Ascending aorta (tissue), 2 donors: Measurements from ENCODE around the gene GGTLC2. TPM values are rescaled to one million over a fixed set of nuclear protein-coding genes. Genes with fewer than 3 reads are reported as not detected.
"Not testable (repeated sequence)": the region's sequence is repeated elsewhere in the genome, so short reads cannot be mapped to it uniquely, and the experiment has no call there.

ENCODE experiments used
- DNase-seq, 2 donors: peaks; one replicate each; pipeline ENCODE4 v3.0.0-alpha.2; 2019; ENCODE audit warnings: low spot score in 2 of 2
- H3K27ac ChIP-seq, 2 donors: fragments of 200-600 bp; sonication (generic); one replicate each; pipeline ENCODE4 v1.5.1; 2016 to 2017; ENCODE audit warnings: mild to moderate bottlenecking in 1 of 2
- H3K27me3 ChIP-seq: fragments of 200-600 bp; sonication (generic); one replicate; pipeline ENCODE4 v1.5.1; 2017
- H3K36me3 ChIP-seq, 2 donors: fragments of 200-600 bp; sonication (generic); one replicate each; pipeline ENCODE4 v1.5.1; 2016
- H3K4me1 ChIP-seq, 2 donors: fragments of 200-600 bp; sonication (generic); one replicate each; pipeline ENCODE4 v1.5.1; 2016 to 2017; ENCODE audit warnings: mild to moderate bottlenecking in 1 of 2
- H3K4me3 ChIP-seq, 2 donors: fragments of 200-600 bp; sonication (generic); one replicate each; pipeline ENCODE4 v1.5.1; 2016 to 2017; ENCODE audit warnings: mild to moderate bottlenecking in 1 of 2
- H3K9me3 ChIP-seq, 2 donors: fragments of 200-600 bp; sonication (generic); one replicate each; pipeline ENCODE4 v1.5.1; 2016
- intact Hi-C: fragments of 100-400 bp; cut with DNase I; formaldehyde crosslinking; loops from one replicate; pipeline ENCODE4 v1.15.1; 2023
- total RNA-seq: library from RNA; depleted of rRNA; stranded (reverse); fragments of >200 nt; gene quantifications from one replicate; pipeline ENCODE4 v1.1.0, GENCODE V29; 2016
- TF ChIP-seq, protein P1 (sequence below), 3 experiments: fragments of 200-600 bp in 2 of 3; fragments of 450-650 bp in 1 of 3; sonication (generic) in 2 of 3; IDR thresholded peaks; one replicate each; pipeline ENCODE4 v1.5.1; 2016 to 2019; ENCODE audit warnings: antibody characterized with exemption in 3 of 3, mild to moderate bottlenecking in 1 of 3, moderate library complexity in 1 of 3

The GGTLC2 gene
- total RNA-seq, 1 donor from 2014 or later = not detected

DNA sequence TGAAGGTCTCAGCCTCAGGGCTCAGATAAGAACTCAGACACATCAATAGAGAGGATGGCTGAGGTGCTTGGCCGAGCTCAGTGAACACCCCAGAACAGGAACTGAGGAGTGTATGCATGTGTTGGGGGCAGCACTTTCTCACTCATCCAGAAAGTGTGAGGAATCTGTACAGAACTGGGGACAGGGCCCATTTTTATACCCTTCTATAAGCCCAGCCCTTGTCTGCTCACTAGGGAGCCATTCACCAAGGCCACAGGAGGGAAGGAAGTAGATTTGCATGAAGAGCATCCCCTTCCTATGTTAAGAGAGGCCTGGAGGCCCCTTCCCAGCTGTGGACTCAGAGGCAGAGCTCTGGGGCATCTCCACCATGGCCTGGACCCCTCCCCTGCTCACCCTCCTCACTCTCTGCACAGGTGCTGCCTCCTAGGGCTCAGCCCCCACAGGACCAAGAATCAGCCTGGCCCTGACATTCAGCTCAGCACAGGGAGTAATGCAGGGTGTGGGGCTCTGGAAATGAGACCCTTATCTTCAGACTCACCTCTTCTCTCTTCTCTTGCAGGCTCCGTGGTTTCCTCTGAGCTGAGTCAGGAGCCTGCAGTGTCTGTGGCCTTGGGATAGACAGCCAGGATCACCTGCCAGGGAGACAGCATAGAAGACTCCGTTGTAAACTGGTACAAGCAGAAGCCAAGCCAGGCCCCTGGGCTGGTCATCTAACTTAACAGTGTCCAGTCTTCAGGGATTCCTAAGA, 39.9 kb upstream of the GGTLC2 start:
- H3K36me3 ChIP-seq = no peaks in the 10 kb centered on the region
- TF ChIP-seq, protein P1, sequence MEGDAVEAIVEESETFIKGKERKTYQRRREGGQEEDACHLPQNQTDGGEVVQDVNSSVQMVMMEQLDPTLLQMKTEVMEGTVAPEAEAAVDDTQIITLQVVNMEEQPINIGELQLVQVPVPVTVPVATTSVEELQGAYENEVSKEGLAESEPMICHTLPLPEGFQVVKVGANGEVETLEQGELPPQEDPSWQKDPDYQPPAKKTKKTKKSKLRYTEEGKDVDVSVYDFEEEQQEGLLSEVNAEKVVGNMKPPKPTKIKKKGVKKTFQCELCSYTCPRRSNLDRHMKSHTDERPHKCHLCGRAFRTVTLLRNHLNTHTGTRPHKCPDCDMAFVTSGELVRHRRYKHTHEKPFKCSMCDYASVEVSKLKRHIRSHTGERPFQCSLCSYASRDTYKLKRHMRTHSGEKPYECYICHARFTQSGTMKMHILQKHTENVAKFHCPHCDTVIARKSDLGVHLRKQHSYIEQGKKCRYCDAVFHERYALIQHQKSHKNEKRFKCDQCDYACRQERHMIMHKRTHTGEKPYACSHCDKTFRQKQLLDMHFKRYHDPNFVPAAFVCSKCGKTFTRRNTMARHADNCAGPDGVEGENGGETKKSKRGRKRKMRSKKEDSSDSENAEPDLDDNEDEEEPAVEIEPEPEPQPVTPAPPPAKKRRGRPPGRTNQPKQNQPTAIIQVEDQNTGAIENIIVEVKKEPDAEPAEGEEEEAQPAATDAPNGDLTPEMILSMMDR (IDR thresholded peaks at IDR 0.05) = no peak
- no peaks in the 10 kb centered on the region for H3K4me1 ChIP-seq
- H3K9me3 ChIP-seq = no peaks in the 10 kb centered on the region
- intact Hi-C loops = no loop called here
- H3K4me3 ChIP-seq = no peak overlapping the region
- H3K27ac ChIP-seq = no peak overlapping the region
- H3K27me3 ChIP-seq = no peaks in the 10 kb centered on the region
- DNase-seq = no peak

DNA sequence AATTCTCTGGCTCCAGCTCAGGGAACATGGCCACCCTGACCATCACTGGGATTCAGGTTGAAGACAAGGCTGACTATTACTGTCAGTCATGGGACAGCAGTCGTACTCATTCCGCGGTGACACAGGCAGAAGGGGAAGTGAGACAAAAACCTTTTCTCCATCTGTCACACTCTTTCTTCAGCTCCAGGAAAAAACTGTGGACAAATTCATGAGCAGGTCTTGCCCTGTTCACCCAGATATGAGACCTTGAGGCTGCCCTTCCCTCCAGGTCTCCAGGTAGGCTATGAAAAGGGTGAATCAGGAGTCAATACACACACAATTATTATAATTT, 39.4 kb upstream of the GGTLC2 start:
- intact Hi-C loops = no loop called here
- Histone ChIP-seq H3K27me3 (no peaks in the 10 kb centered on the region), H3K27ac (no peak overlapping the region), H3K36me3 (no peaks in the 10 kb centered on the region), H3K4me3 (no peak overlapping the region), H3K9me3 (no peaks in the 10 kb centered on the region), H3K4me1 (no peaks in the 10 kb centered on the region)
- DNase-seq = no peak
- TF ChIP-seq, protein P1 (IDR thresholded peaks at IDR 0.05) = no peak

DNA sequence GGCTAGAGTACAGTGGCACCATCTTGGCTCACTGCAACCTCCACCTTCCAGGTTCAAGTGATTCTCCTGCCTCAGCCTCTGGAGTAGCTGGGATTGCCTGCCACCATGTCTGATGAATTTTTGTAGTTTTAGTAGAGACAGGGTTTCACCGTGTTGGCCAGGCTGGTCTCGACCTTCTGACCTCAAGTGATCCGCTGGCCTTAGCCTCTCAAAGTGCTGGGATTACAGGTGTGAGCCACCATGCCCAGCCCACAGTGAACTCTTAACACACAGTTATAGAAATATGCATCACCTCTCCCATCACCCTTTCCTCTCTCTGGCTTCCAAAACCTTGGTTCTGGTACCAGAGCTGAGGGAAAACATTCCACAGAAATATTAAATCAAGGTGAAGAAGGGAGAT, 36.4 kb upstream of the GGTLC2 start:
- H3K9me3 ChIP-seq, H3K4me3 ChIP-seq, H3K27me3 ChIP-seq, H3K36me3 ChIP-seq, intact Hi-C loops, H3K4me1 ChIP-seq, DNase-seq, H3K27ac ChIP-seq: not testable (repeated sequence)

DNA sequence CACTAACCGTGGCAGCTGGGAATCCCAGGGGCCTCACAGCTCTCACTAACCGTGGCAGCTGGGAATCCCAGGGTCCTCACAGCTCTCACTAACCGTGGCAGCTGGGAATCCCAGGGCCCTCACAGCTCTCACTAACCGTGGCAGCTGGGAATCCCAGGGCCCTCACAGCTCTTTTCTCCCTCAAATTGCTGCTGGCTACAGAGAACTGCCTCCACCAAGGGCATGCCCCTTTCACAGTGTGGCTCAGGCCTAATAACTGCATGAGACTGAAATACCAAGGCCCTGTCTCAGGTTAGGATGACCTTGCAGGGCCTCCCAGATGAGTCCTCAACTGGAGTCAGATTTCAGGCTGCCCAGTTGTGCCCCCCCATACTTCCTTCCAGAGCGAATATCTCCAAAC, 35.1 kb upstream of the GGTLC2 start:
- intact Hi-C loops = no loop called here
- H3K36me3 ChIP-seq = no peaks in the 10 kb centered on the region

DNA sequence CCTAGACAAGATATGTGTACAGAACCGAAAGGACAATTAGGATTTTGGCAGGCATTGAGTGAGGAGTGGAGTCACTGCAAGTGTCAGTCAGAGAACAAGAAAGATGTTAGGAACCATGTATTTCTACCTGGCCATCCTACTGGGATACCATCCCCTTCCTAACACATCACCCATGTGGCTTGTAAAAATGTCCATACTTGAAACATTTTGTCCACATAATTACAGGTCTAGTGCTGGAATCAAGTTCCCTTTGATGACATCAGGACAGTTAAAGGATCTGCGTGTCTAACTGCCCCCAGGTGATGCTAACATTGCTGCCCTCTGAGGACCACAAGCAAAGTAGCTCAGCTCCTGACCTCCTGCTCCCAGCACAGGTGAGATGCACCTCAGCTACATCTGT, 31.9 kb upstream of the GGTLC2 start:
- Histone ChIP-seq H3K9me3 (no peaks in the 10 kb centered on the region), H3K36me3 (no peaks in the 10 kb centered on the region), H3K27me3 (no peaks in the 10 kb centered on the region), H3K4me3 (no peak overlapping the region), H3K27ac (no peak overlapping the region), H3K4me1 (no peaks in the 10 kb centered on the region)
- intact Hi-C loops = no loop called here
- TF ChIP-seq, protein P1 (IDR thresholded peaks at IDR 0.05) = no peak
- DNase-seq = no peak

More for the DNA sequence above, 35.1 kb upstream of the GGTLC2 start:
- Histone ChIP-seq H3K27me3 (no peaks in the 10 kb centered on the region), H3K9me3 (no peaks in the 10 kb centered on the region), H3K4me1 (no peaks in the 10 kb centered on the region), H3K27ac (no peak overlapping the region), H3K4me3 (no peak overlapping the region)
- no peak for DNase-seq
- TF ChIP-seq, protein P1 (IDR thresholded peaks at IDR 0.05) = no peak

DNA sequence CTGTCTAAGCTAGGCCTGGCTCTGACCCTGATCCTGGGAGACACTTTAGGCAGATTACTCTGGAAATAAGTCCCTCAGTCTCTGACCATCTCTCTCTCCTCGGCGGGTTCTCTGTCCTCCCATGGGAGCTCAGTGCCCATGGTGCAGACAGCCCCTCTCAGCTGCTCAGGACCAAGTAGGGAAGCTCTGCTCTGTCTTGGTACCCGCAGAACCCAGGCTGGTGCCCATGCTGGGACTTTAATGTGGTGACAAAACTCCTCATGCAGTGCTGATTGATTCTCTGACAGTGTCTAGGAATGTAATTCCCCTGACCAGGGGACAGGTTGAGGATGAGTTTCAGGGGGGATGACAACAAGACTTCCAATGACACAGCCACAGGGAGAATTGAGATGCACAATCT, 30.3 kb upstream of the GGTLC2 start:
- no peaks in the 10 kb centered on the region for H3K9me3 ChIP-seq
- TF ChIP-seq, protein P1 (IDR thresholded peaks at IDR 0.05) = no peak
- H3K36me3 ChIP-seq = no peaks in the 10 kb centered on the region
- H3K4me3 ChIP-seq = no peak overlapping the region
- H3K4me1 ChIP-seq = no peaks in the 10 kb centered on the region
- H3K27me3 ChIP-seq = no peaks in the 10 kb centered on the region
- no peak for DNase-seq
- intact Hi-C loops = no loop called here
- no peak overlapping the region for H3K27ac ChIP-seq
